GM12878 (cell line): Measurements from ENCODE around the gene CACNA1S. TPM values are rescaled to one million over a fixed set of nuclear protein-coding genes. Genes with fewer than 3 reads are reported as not detected.

Experiments used
- ATAC-seq: fragments of 200-7000 bp; cut with Tn5 transposase; 3 replicates; pipeline ENCODE4 v1.9.1; 2020; ENCODE audit warnings: mild to moderate bottlenecking, moderate library complexity
- BruUV-seq: library from RNA; stranded (reverse); fragments of 400-500 nt; replicated peaks from 2 replicates; lab custom pipeline; 2021; lab: Mats Ljungman, UMichigan
- CTCF ChIA-PET: fragments of 300-600 bp; sonication (Branson Sonifier 250); formaldehyde crosslinking; extraction: SDS; loops from one replicate; lab custom pipeline; 2021; ENCODE audit warnings: inconsistent platforms; lab: Yijun Ruan, JAX
- POLR2A ChIA-PET: fragments of 350-600 bp; formaldehyde crosslinking; extraction: SDS; loops from one replicate; lab custom pipeline; 2021; ENCODE audit warnings: inconsistent platforms; lab: Charles Lee
- RAD21 ChIA-PET: fragments of 300-600 bp; sonication (Branson Sonifier 250); formaldehyde crosslinking; loops from one replicate; lab custom pipeline; 2023; ENCODE audit warnings: antibody characterized with exemption; ENCODE audit not compliant: unreplicated experiment; lab: Charles Lee
- SMC1A ChIA-PET: fragments of 300-600 bp; sonication (Branson Sonifier 250); formaldehyde crosslinking; loops from one replicate; lab custom pipeline; 2023; ENCODE audit not compliant: unreplicated experiment, uncharacterized antibody; lab: Charles Lee
- DNase-seq: peaks from one replicate; pipeline ENCODE4 v3.0.0-alpha.2; 2011; ENCODE audit warnings: low read depth, low spot score
- FAIRE-seq: peaks from 3 replicates; lab custom pipeline; 2011; peaks lifted over from hg19 to GRCh38; lab: Jason Lieb, UNC
- H2AFZ ChIP-seq: 2 replicates; pipeline ENCODE4 v1.6.0; 2011; ENCODE audit warnings: low read depth, low read length, control low read depth; ENCODE audit not compliant: control insufficient read depth
- H3K27ac ChIP-seq: 2 replicates; pipeline ENCODE4 v1.5.1; 2011; ENCODE audit warnings: control low read depth; ENCODE audit not compliant: control insufficient read depth, insufficient read depth
- H3K27me3 ChIP-seq, 2 experiments: replicated peaks in 1 of 2; 2 replicates each; pipeline versions ENCODE4 v1.6.0 to v1.6.1; 2011; ENCODE audit warnings: low read length in 1 of 2; ENCODE audit not compliant: control insufficient read depth in 2 of 2, insufficient read depth in 2 of 2
- H3K36me3 ChIP-seq, 2 experiments: 2 replicates each; pipeline ENCODE4 v1.5.1; 2011; ENCODE audit warnings: low read length in 1 of 2; ENCODE audit not compliant: control insufficient read depth in 2 of 2, insufficient read depth in 2 of 2
- H3K4me1 ChIP-seq: 2 replicates; pipeline ENCODE4 v1.6.1; 2011; ENCODE audit warnings: mild to moderate bottlenecking, low read length, moderate library complexity, mixed read lengths; ENCODE audit not compliant: control insufficient read depth, insufficient read depth
- H3K4me2 ChIP-seq: 2 replicates; pipeline ENCODE4 v1.6.0; 2011; ENCODE audit warnings: control low read depth; ENCODE audit not compliant: control insufficient read depth, insufficient read depth
- H3K4me3 ChIP-seq: fragments of 200-600 bp; sonication (generic); 2 replicates; pipeline ENCODE4 v1.5.1; 2016
- H3K79me2 ChIP-seq: 2 replicates; pipeline ENCODE4 v1.6.0; 2011; ENCODE audit warnings: low read length; ENCODE audit not compliant: control insufficient read depth, insufficient read depth
- H3K9ac ChIP-seq: 2 replicates; pipeline ENCODE4 v1.8.0; 2011; ENCODE audit warnings: low read length, control low read depth, mixed read lengths; ENCODE audit not compliant: control insufficient read depth, insufficient read depth
- H3K9me3 ChIP-seq: replicated peaks from 3 replicates; pipeline ENCODE4 v1.5.1; 2011; ENCODE audit warnings: mild to moderate bottlenecking, low read length; ENCODE audit not compliant: control insufficient read depth, insufficient read depth
- H4K20me1 ChIP-seq: 2 replicates; pipeline ENCODE4 v1.6.0; 2011; ENCODE audit not compliant: control insufficient read depth, insufficient read depth
- ATF7 ChIP-seq: fragments of 450-650 bp; IDR thresholded peaks from 2 replicates; pipeline ENCODE4 v1.6.1; 2016; ENCODE audit warnings: low read depth, mild to moderate bottlenecking
- BMI1 ChIP-seq: fragments of 450-650 bp; IDR thresholded peaks from 2 replicates; pipeline ENCODE4 v1.6.1; 2016; ENCODE audit warnings: mild to moderate bottlenecking, moderate library complexity, borderline replicate concordance
- MEF2A ChIP-seq: IDR thresholded peaks from 2 replicates; pipeline ENCODE4 v1.6.1; 2011; ENCODE audit warnings: low read depth, mild to moderate bottlenecking, low read length, moderate library complexity; ENCODE audit not compliant: insufficient read depth
- RAD21 ChIP-seq: IDR thresholded peaks from 2 replicates; pipeline ENCODE4 v1.6.1; 2011; ENCODE audit warnings: mild to moderate bottlenecking, low read depth, low read length, moderate library complexity; ENCODE audit not compliant: insufficient read depth
- RFX5 ChIP-seq: IDR thresholded peaks from 2 replicates; pipeline ENCODE4 v1.6.1; 2011; ENCODE audit warnings: low read depth, low read length, improper control_type of control experiment
- SMARCA5 ChIP-seq: fragments of 450-650 bp; IDR thresholded peaks from 2 replicates; pipeline ENCODE4 v1.6.1; 2017; ENCODE audit warnings: mild to moderate bottlenecking
- SMC3 ChIP-seq: IDR thresholded peaks from 2 replicates; pipeline ENCODE4 v1.6.1; 2011; ENCODE audit warnings: low read length, improper control_type of control experiment, borderline replicate concordance
- YY1 ChIP-seq: IDR thresholded peaks from 2 replicates; pipeline ENCODE4 v1.6.1; 2011; ENCODE audit warnings: low read depth, mild to moderate bottlenecking, low read length
- ZNF207 ChIP-seq: fragments of 450-650 bp; IDR thresholded peaks from 2 replicates; pipeline ENCODE4 v1.6.1; 2014; ENCODE audit warnings: antibody characterized with exemption, mild to moderate bottlenecking, borderline replicate concordance
- WGBS: methylation state at CpG from one replicate; pipeline ENCODE4 v1.1.6; 2016; ENCODE audit warnings: low lambda C conversion rate; ENCODE audit not compliant: insufficient replicate concordance, insufficient coverage; ENCODE audit errors: missing lambda C conversion rate; 5-methylcytosine and 5-hydroxymethylcytosine counted together
- in situ Hi-C: fragments of 300-500 bp; cut with MboI; formaldehyde crosslinking; loops from 9 replicates; pipeline ENCODE4 v1.14.3; 2018; ENCODE audit warnings: mixed read lengths
- intact Hi-C: fragments of 100-400 bp; cut with micrococcal nuclease; formaldehyde crosslinking; loops from one replicate; pipeline ENCODE4 v1.14.2; 2022; ENCODE audit not compliant: unreplicated experiment
- polyA plus RNA-seq, 11 experiments: library from polyadenylated mRNA; depleted of rRNA in 4 of 11; unstranded in 6 of 11; stranded (reverse) in 5 of 11; fragments of >200 nt; fragmentation: Nextera tagmentation in 4 of 11; fragmentation: Illumina TruSeq in 1 of 11; extraction: Ambion mirVana in 4 of 11; extraction: Trizol in 1 of 11; gene quantifications; 1 replicate in 1 of 11; 2 replicates in 10 of 11; pipeline versions ENCODE4 v1.2.1 to v1.2.3, GENCODE V29; 2011 to 2016; ENCODE audit warnings: inconsistent platforms in 2 of 11, missing spikeins in 2 of 11, low read depth in 1 of 11
- total RNA-seq, 4 experiments: library from RNA; depleted of rRNA in 3 of 4; stranded (reverse); fragments of >200 nt in 3 of 4; fragmentation: Illumina TruSeq in 1 of 4; extraction: Trizol in 1 of 4; gene quantifications; 2 replicates each; pipeline versions ENCODE4 v1.2.1 to v1.2.3, GENCODE V29; 2013 to 2021
- TF ChIP-seq, protein P1 (sequence below): fragments of 150-350 bp; IDR thresholded peaks from 2 replicates; pipeline ENCODE4 v1.6.1; 2016; ENCODE audit warnings: low read depth, low read length
- TF ChIP-seq, protein P2 (sequence below), 3 experiments: IDR thresholded peaks in 2 of 3; conservative IDR thresholded peaks in 1 of 3; 2 replicates each; pipeline ENCODE4 v1.5.1; 2011; ENCODE audit warnings: low read depth in 3 of 3, low read length in 3 of 3, mild to moderate bottlenecking in 3 of 3, control low read depth in 2 of 3, moderate library complexity in 2 of 3, inconsistent platforms in 1 of 3, mixed read lengths in 1 of 3; ENCODE audit not compliant: control insufficient read depth in 2 of 3, insufficient read depth in 1 of 3; ENCODE audit errors: extremely low read depth in 1 of 3
- TF ChIP-seq, protein P3 (sequence below): fragments of 450-650 bp; IDR thresholded peaks from 2 replicates; pipeline ENCODE4 v1.6.1; 2017; ENCODE audit warnings: mild to moderate bottlenecking, moderate library complexity

CACNA1S gene
- total and polyA plus RNA-seq, 10 of the 15 experiments (the other 5 are each of a cell fraction or from before 2014, with no cell fraction given): under 0.01 to 0.04 (median 0.02) TPM; not detected in 6

DNA sequence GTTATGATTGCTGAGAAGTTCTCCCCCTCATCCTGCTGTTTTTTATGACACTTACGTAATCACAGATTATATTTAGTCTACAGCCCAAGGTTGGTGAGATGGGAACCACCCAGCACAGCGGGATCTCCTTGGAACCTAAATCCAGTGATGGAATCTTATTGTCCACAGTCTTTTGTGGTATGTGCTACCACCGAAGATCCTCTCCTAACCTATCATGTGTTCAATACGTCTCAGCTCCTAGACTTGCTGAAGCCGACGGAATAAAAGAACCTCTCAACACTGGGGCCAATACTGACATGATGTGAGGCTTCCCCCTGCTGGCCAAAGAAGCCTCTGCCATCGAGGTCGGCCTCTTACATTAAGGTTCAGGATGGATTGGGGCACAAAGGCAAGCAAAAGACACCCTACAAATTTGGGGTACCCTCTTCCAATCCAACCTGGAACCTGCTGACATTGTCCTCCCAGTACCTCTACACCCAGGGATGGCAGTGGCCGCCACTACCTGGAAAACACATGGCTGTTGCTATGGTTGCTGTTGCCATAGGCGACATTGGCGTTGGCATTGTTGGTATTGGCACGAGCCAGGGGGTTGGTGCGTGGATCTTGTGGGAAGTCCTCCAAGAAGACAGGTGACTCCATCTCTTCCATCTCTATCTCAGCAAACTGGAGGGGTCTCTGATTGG is 69.3 kb downstream of the CACNA1S start:
- Histone ChIP-seq H3K4me1 (no peaks in the 10 kb centered on the region), H3K9ac (no peak overlapping the region), H4K20me1 (no peaks in the 10 kb centered on the region), H3K27ac (no peak overlapping the region), H3K4me3 (no peak overlapping the region), H3K27me3 (no peaks in the 10 kb centered on the region; a peak in 1 of 4 replicates), H3K4me2 (no peak overlapping the region), H3K79me2 (no peaks in the 10 kb centered on the region), H3K9me3 (no peaks in the 10 kb centered on the region), H3K36me3 (no peaks in the 10 kb centered on the region), H2AFZ (no peak overlapping the region)
- ChIA-PET RAD21 (interaction anchor here (0.6 to 12.4 kb wide), 15 partner anchors 16 to 488 kb away, joined by 3 to 128 read pairs (median 4); no protein-coding TSS in a partner anchor), SMC1A (interaction anchor here (0.5 to 6.0 kb wide), 16 partner anchors 18 to 758 kb away, joined by 3 to 91 read pairs (median 4); partner anchors contain the start of gene KIF21B), CTCF (interaction anchor here (0.7 to 18.1 kb wide), 19 partner anchors 8 to 484 kb away, joined by 3 to 250 read pairs (median 4); partner anchors contain the start of genes KIF21B and TMEM9), POLR2A (interaction anchor here (2.1 kb wide), 1 partner anchor 71 kb away, joined by 12 read pairs; no protein-coding TSS in a partner anchor)
- DNase-seq (no peak), ATAC-seq (peak; percentile 97), FAIRE-seq (peak; percentile 97)
- 34% methylated on average over 13 of the region's 13 CpGs for WGBS
- in situ Hi-C loops (loop anchor here (5.0 kb wide), 2 partner anchors 66 to 136 kb away; no protein-coding TSS in a partner anchor), intact Hi-C loops (loop anchor here (1.0 to 10.0 kb wide), 5 partner anchors 64 to 421 kb away; partner anchors contain the start of gene KIF14)
- TF ChIP-seq ZNF207 (no peak), YY1 (peak; percentile 72), ATF7 (peak; percentile 15; the same call in 1 of the 2 replicates), SMARCA5 (0 out of 2 replicates have a peak, but pooled peaks have one; percentile 26), RAD21 (peak; percentile 99), RFX5 (peak; percentile 66; the same call in 1 of the 2 replicates), SMC3 (peak; percentile 98), BMI1 (peak; percentile 54; the same call in 1 of the 2 replicates), MEF2A (0 out of 2 replicates have a peak, but pooled peaks have one; percentile 17)
- TF ChIP-seq, protein P1, sequence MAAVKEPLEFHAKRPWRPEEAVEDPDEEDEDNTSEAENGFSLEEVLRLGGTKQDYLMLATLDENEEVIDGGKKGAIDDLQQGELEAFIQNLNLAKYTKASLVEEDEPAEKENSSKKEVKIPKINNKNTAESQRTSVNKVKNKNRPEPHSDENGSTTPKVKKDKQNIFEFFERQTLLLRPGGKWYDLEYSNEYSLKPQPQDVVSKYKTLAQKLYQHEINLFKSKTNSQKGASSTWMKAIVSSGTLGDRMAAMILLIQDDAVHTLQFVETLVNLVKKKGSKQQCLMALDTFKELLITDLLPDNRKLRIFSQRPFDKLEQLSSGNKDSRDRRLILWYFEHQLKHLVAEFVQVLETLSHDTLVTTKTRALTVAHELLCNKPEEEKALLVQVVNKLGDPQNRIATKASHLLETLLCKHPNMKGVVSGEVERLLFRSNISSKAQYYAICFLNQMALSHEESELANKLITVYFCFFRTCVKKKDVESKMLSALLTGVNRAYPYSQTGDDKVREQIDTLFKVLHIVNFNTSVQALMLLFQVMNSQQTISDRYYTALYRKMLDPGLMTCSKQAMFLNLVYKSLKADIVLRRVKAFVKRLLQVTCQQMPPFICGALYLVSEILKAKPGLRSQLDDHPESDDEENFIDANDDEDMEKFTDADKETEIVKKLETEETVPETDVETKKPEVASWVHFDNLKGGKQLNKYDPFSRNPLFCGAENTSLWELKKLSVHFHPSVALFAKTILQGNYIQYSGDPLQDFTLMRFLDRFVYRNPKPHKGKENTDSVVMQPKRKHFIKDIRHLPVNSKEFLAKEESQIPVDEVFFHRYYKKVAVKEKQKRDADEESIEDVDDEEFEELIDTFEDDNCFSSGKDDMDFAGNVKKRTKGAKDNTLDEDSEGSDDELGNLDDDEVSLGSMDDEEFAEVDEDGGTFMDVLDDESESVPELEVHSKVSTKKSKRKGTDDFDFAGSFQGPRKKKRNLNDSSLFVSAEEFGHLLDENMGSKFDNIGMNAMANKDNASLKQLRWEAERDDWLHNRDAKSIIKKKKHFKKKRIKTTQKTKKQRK: no peak
- TF ChIP-seq, protein P2, sequence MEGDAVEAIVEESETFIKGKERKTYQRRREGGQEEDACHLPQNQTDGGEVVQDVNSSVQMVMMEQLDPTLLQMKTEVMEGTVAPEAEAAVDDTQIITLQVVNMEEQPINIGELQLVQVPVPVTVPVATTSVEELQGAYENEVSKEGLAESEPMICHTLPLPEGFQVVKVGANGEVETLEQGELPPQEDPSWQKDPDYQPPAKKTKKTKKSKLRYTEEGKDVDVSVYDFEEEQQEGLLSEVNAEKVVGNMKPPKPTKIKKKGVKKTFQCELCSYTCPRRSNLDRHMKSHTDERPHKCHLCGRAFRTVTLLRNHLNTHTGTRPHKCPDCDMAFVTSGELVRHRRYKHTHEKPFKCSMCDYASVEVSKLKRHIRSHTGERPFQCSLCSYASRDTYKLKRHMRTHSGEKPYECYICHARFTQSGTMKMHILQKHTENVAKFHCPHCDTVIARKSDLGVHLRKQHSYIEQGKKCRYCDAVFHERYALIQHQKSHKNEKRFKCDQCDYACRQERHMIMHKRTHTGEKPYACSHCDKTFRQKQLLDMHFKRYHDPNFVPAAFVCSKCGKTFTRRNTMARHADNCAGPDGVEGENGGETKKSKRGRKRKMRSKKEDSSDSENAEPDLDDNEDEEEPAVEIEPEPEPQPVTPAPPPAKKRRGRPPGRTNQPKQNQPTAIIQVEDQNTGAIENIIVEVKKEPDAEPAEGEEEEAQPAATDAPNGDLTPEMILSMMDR (IDR thresholded peaks at IDR 0.05 in 2 of 3, conservative IDR thresholded peaks at IDR 0.05 in 1 of 3; ENCODE audit: control insufficient read depth in 2 of 3, extremely low read depth in 1 of 3, insufficient read depth in 1 of 3, low read depth in 3 of 3, low read length in 3 of 3): peak; percentile 87 to 94 (median 93); a peak in 5 of 6 replicates
- TF ChIP-seq, protein P3, sequence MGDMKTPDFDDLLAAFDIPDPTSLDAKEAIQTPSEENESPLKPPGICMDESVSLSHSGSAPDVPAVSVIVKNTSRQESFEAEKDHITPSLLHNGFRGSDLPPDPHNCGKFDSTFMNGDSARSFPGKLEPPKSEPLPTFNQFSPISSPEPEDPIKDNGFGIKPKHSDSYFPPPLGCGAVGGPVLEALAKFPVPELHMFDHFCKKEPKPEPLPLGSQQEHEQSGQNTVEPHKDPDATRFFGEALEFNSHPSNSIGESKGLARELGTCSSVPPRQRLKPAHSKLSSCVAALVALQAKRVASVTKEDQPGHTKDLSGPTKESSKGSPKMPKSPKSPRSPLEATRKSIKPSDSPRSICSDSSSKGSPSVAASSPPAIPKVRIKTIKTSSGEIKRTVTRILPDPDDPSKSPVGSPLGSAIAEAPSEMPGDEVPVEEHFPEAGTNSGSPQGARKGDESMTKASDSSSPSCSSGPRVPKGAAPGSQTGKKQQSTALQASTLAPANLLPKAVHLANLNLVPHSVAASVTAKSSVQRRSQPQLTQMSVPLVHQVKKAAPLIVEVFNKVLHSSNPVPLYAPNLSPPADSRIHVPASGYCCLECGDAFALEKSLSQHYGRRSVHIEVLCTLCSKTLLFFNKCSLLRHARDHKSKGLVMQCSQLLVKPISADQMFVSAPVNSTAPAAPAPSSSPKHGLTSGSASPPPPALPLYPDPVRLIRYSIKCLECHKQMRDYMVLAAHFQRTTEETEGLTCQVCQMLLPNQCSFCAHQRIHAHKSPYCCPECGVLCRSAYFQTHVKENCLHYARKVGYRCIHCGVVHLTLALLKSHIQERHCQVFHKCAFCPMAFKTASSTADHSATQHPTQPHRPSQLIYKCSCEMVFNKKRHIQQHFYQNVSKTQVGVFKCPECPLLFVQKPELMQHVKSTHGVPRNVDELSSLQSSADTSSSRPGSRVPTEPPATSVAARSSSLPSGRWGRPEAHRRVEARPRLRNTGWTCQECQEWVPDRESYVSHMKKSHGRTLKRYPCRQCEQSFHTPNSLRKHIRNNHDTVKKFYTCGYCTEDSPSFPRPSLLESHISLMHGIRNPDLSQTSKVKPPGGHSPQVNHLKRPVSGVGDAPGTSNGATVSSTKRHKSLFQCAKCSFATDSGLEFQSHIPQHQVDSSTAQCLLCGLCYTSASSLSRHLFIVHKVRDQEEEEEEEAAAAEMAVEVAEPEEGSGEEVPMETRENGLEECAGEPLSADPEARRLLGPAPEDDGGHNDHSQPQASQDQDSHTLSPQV: no peak
- BruUV-seq: no TSS peak
